NB4 (cell line): Measurements from ENCODE around the gene NPC2.
A peak's percentile ranks its signal among the peaks of the same experiment; 100 is the strongest.

Experiments
- DNase-seq: peaks from one replicate; pipeline ENCODE4 v3.0.0; 2010; ENCODE audit warnings: low read depth
- H3K4me3 ChIP-seq: one replicate; pipeline ENCODE4 v1.5.1; 2011; ENCODE audit warnings: mild to moderate bottlenecking, low read depth, low read length, moderate library complexity
- MYC ChIP-seq: IDR thresholded peaks from 2 replicates; pipeline ENCODE4 v1.6.1; 2011; ENCODE audit warnings: low read depth, low read length
- POLR2A ChIP-seq: IDR thresholded peaks from 2 replicates; pipeline ENCODE4 v1.6.1; 2011; ENCODE audit warnings: mild to moderate bottlenecking; ENCODE audit not compliant: insufficient read length; ENCODE audit errors: extremely low read depth
- TF ChIP-seq, protein P1 (sequence below): IDR thresholded peaks from one replicate; pipeline ENCODE4 v1.5.1; 2012; ENCODE audit warnings: low read depth, low read length
- TF ChIP-seq, protein P2 (sequence below): IDR thresholded peaks from 2 replicates; pipeline ENCODE4 v1.6.1; 2011; ENCODE audit warnings: low read depth, low read length

The NPC2 gene

DNA sequence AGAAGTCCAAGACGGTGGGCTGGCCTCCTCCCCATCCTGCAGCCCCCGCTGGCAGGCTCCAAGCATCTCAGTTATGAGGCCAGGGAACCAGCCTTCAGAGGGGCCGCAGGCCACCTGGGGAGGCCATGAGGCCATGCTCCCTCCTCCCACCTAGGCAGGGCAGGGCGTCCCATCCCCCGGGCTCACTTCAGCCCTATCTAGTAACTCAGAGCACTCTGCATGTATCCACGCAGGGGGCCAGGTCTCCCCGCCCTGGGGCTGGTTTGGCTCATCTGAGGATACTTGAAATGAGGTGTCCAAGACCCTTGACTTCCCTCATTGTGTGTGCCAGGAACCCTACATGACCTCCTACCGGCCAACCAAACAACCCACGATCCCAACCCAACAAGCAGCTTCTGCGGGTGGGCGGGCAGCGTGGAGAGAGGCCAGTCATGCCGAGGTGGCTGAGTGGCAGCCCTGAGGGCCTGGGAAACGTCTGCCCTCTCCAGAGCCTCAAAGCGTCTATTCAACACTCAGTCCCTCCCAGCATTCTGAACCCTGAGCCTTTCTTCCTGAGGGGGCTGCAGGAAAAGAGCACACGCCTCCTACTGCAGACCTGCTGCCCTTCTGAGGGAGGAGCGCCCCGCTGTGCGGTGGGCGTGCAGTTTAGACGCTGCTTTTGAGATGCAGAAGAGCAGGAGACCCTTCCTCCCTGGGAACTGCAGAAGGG lies 17.3 kb upstream of the NPC2 start:
- no peak for DNase-seq
- TF ChIP-seq, protein P1, sequence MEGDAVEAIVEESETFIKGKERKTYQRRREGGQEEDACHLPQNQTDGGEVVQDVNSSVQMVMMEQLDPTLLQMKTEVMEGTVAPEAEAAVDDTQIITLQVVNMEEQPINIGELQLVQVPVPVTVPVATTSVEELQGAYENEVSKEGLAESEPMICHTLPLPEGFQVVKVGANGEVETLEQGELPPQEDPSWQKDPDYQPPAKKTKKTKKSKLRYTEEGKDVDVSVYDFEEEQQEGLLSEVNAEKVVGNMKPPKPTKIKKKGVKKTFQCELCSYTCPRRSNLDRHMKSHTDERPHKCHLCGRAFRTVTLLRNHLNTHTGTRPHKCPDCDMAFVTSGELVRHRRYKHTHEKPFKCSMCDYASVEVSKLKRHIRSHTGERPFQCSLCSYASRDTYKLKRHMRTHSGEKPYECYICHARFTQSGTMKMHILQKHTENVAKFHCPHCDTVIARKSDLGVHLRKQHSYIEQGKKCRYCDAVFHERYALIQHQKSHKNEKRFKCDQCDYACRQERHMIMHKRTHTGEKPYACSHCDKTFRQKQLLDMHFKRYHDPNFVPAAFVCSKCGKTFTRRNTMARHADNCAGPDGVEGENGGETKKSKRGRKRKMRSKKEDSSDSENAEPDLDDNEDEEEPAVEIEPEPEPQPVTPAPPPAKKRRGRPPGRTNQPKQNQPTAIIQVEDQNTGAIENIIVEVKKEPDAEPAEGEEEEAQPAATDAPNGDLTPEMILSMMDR, result no peak
- TF ChIP-seq, protein P2, sequence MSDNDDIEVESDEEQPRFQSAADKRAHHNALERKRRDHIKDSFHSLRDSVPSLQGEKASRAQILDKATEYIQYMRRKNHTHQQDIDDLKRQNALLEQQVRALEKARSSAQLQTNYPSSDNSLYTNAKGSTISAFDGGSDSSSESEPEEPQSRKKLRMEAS, result no peak
- TF ChIP-seq POLR2A (no peak), MYC (no peak)
- no peak overlapping the region for H3K4me3 ChIP-seq

DNA sequence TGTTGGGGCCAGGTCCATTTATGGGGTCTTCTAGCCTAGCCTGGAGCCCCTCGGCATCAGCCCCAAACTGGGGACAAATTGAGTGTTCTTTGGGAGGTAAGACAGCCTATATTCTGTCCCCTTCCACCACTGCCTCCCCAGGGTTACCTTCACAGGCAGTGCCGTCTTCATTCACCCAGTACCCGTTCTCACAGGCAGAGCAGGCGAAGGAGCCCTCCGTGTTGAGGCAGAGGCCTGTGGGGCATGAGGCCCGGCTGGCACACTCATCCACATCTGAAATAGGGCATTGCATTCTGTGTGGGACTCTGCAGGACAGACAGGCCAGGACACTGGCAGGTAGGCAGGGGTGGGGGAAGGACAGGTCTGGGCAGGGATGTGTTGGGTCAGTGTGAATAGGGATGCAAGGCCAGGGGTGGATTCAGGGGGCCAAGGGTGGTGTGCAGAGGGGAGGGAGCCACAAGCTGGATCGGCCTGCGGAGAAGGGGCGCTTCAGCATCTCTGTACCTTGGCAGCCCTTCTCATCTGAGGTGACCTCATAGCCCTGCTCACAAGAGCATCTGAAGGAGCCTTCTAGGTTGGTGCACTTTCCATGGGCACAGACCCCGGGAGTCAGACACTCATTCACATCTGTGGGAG lies 16.6 kb upstream of the NPC2 start:
- H3K4me3 ChIP-seq, result no peak overlapping the region

DNA sequence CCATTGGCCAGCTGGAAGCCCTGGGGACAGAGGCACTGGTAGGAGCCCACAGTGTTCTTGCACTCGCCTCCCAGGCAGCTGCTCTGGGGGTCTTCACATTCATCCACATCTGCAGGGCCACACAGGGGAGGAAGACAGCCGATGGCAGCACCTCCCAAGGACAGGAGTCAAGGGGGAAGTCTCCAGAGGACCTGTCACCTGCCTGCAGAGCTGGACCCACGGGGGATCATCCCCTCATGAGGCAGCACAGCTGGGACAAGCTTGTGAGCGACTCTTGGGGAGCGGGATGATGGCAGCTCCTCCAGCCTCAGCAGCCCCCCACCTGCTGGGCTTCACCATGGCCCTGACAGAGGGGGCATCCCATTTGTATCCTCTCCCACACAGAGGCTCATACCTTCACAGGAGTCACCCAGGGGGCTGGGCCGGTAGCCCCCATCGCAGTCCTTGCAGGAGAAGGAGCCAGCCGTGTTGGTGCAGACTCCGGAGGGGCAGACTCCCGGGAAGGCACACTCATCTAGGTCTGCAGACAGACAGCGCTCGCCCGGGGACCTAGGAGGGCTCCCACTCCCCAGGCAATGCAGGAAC lies 15.8 kb upstream of the NPC2 start:
- no peak for TF ChIP-seq POLR2A
- no peak for TF ChIP-seq MYC
- TF ChIP-seq, protein P2, result no peak
- TF ChIP-seq, protein P1, result no peak
- no peak overlapping the region for H3K4me3 ChIP-seq
- DNase-seq, result no peak

More for the DNA sequence above, 16.6 kb upstream of the NPC2 start:
- TF ChIP-seq, protein P2, result no peak
- no peak for TF ChIP-seq POLR2A
- DNase-seq, result no peak

DNA sequence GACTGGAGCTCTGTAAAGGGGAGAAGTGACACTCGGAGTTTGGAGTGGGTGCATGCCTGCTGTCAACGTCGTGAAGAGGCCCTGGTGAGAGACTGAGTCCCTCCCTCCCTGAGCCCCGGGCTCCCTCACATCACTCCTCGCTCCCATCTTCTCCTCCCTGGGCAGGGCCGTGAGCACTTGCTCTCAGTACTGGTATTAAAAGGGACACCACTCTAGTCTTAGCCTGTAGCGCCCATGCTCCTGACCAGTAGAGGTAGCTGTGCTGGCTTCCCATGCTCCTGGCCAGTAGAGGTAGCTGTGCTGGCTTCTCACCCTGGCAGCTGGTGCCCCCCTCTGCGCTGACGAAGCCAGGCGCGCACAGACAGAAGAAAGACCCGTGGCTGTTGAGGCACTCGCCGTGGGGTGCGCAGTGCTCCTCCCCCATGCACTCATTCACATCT lies 15.2 kb upstream of the NPC2 start:
- no peak for TF ChIP-seq POLR2A
- TF ChIP-seq, protein P2, result no peak
- TF ChIP-seq MYC, result no peak
- TF ChIP-seq, protein P1, result peak; percentile 53
- no peak overlapping the region for H3K4me3 ChIP-seq
- peak; percentile 35 for DNase-seq

DNA sequence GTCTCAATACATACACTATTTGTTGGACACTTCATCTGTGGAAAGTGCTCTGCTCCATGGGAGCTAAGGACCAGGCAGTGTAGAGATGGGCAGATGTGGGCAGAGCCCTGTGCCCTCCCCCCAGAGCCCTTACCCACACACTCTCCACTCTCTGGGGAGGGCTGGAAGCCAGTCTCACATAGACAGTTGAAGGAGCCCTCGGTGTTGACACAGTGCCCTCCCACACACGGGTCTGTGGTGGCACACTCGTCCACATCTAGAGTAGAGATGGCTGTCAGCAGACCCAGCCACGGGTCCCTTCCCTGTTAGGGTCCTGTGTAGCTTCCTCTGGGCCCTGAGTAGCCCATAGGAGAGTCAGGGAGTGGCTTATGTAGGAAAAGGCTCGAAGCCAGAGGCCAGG lies 14.7 kb upstream of the NPC2 start:
- TF ChIP-seq, protein P2, result no peak
- no peak for TF ChIP-seq MYC
- TF ChIP-seq, protein P1, result no peak
- H3K4me3 ChIP-seq, result no peak overlapping the region
- peak; percentile 49 for DNase-seq

DNA sequence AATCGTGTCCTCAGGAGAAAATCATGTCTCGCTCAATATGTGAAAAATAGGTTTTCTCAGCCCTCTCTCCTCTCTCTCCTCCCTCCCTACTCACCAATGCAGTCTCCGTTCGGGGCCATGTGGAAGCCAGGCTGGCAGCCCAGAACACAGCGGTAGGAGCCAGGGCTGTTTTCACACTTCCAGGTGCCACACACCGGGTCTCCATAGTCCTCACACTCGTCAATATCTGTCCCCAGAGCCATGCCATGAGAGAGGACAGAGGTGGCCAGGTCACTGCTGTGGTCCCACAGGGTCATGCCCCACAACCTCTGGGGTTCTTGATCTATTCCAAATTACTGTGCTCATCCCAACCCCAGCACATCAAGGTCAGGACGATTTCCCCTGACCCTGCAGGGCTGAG lies 14.0 kb upstream of the NPC2 start:
- H3K4me3 ChIP-seq, result no peak overlapping the region
- TF ChIP-seq, protein P1, result no peak
- TF ChIP-seq POLR2A, result no peak
- TF ChIP-seq MYC, result no peak
- TF ChIP-seq, protein P2, result no peak
- DNase-seq, result no peak
